NK-92 (cell line): ENCODE measurements around the gene KRT76.
"Not testable (repeated sequence)": the region's sequence is repeated elsewhere in the genome, so short reads cannot be mapped to it uniquely, and the experiment has no call there.

ENCODE experiments used
- DNase-seq: peaks from one replicate; lab custom pipeline; 2025; ENCODE audit not compliant: unreplicated experiment; lab: John Stamatoyannopoulos, UW

Gene KRT76

GRCh38 chr12:52797529-52797894 lies 20.4 kb upstream of the KRT76 start:
- no peak for DNase-seq

DNA sequence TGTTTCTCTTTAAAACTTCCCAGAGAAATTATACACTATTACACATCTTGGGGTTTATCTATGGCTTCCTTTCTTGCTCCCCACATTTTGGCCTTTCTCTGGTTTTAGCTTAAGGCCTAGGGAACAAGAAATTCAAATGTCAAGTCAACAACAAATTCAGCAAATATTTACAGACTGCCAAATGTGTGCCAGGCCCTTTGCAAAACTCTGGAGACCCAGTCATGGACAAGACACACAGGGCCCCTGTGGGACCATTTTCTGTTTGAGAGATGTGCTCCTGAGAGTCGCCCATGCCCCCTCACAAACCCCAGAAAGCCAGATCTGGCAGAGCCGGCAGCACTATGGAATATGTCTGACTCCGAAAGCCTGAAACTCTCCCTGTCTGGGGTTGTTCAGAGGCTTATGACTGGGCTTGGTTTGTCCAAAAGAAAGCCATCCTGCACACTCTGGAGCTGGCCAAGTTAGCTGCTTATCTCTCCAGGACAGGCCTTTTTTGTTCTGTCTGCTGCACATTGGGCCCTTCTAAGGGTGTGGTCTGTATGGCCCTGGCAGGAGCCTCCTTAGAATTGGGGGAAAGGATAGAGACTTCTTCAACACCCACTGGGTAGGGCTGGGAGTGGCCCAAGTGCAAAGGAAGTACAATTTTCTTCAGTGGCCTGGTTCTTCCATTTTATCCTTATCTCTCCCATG lies 19.8 kb upstream of the KRT76 start:
- no peak for DNase-seq

DNA sequence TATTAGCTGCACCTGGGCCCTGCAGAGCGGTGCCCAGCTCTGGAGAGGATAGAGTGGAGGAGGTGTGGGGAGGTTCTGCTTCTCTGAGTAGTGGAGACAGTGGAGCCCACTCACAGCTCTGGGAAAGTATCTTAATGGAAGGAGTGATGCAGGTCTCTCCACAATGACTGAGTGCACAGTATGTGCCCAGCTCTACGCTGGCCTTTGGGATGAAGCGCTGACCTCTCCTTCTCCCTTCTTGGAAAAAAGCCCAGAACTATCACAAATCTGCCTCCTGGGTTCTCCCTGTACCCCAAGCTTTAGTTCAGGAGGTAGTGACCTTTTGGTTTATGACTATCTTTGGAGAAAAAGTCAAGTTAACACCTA lies 19.3 kb upstream of the KRT76 start:
- DNase-seq, result no peak

- no peak for DNase-seq
Observed at GRCh38 chr12:52795694-52796428, 18.7 kb upstream of the KRT76 start, which contains the start of gene KRT3. Gene KRT3, minus strand, starts transcription at chr12:52796117. Its CDS starts 75 bp downstream, at chr12:52796042.

DNA sequence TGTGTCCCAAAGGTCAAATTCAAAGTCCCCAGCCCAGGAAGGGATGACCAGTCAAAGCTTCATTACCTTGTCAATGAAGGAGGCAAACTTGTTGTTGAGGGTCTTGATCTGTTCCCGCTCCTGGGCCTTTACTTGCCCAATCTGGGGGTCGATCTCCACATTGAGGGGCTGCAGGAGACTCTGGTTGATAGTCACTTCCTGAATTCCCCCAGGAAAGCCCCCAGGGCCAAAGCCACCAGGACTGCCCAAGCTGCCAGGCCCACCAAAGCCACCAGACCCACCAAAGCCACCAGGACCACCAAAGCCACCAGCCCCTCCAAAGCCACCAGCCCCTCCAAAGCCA lies 18.2 kb upstream of the KRT76 start:
- not testable (repeated sequence) for DNase-seq

GRCh38 chr12:52794479-52795331 lies 17.6 kb upstream of the KRT76 start:
- DNase-seq, result no peak

DNA sequence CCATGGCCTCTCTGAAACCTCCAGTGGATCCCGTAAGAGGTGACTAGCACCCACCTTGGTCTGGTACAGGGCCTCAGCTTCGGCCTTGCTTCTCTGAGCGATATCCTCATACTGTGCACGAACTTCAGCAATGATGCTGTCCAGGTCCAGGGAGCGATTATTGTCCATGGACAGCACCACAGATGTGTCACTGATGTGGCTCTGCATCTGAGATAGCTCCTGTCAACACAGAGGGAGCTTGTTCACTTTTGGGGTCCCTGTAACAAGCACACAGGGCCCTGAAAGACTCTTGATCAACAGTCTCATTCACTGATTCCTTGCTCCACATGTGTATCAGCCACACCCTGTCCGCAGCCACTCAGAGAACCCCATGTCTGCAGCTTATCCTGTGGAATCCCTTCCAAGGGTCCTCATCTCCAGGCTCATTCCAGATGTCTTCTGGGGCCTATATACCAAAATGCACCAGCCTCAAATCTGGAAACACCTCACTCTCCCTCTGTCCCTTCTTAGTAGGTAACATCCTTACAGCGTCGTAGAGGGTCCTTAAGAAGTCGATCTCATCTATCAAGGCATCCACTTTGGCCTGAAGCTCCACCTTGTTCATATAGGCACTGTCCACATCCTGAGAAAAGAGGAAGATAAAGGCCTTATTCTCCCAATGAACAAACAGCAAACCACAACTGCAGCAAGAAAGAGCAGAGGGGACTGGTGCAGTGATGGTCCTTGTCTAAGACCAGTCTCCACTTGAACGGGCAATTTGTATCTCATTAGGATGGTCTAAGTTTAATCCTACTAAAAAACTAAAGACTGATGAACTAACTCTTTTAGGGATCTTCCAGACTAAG lies 15.3 kb upstream of the KRT76 start:
- no peak for DNase-seq

GRCh38 chr12:52791271-52792184 lies 14.4 kb upstream of the KRT76 start:
- no peak for DNase-seq

- DNase-seq, result no peak
Observed at GRCh38 chr12:52790427-52791270, 13.5 kb upstream of the KRT76 start.

DNA sequence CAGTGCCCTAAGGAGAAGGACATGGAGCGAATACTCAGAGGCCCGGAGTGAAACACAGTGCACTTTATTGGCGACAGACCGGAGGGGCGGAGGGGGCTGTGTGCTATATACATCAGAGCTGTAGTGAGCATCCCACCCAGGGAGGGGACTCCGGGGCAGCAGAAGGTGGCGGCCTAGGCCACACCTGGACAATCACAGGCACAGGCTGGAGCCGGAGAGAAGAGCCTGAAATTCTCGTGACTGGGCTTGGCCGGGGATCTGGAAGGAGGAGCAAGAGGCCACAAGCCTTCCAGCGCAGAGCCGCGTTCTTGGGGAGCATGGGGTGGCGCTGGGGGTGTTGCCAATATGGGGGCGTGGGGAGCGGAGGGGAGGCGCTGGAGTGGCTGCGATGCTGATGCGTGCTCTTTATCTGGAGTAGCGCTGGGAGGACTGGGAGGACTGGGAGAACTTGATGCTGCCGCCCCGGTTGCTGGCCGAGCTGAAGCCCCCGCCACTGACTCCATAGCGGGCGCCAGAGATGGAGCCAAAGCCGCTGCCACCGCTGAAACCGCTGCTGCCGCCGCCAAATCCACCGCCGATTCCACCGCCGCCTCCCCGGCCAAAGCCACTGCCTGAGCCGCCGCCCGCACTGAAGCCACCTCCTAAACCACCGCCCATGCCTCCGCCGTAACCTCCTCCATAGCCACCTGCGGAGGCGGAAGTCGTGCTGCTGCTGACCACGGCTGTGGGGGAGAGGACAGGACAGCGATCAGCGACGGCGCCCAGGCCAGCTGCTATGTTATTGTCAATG lies 12.7 kb upstream of the KRT76 start:
- no peak for DNase-seq

DNA sequence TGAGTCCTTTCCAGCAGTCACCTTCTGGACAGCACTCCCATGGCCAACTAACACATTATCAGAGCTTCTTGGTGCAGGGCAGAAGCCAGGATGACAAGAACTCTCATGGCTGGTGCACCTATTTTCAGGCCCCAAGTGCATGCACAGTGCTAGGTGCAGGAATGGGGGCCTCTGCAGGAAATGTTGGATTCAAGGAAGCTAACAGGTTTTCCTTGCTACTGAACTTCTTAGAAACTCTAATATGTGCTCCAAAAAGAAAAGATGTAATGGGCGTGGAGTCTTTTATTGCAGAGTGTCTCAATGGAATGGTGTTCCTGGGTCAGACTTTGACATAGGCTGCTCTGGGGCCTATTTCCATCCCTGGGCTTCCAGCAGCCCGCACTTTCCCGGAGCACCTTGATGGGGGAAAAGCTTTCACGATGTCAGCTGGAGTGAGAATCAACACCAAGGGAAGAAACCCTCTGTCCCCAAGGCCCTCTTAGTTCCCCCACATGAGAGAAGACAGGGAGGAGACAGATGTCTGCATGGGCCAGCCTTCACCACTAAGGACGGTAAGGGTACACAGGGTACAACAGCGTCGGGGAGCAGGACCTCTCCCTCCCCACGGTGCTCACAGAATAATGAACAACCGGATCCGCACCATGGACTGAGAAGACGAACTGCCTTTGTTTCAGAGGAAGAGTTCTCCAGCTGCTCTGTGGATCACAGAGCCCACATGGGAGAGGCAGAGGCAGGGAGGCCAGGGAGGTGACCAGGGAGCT lies 11.9 kb upstream of the KRT76 start:
- DNase-seq, result no peak

- DNase-seq, result no peak
Observed at GRCh38 chr12:52788192-52788875, 11.2 kb upstream of the KRT76 start.

DNA sequence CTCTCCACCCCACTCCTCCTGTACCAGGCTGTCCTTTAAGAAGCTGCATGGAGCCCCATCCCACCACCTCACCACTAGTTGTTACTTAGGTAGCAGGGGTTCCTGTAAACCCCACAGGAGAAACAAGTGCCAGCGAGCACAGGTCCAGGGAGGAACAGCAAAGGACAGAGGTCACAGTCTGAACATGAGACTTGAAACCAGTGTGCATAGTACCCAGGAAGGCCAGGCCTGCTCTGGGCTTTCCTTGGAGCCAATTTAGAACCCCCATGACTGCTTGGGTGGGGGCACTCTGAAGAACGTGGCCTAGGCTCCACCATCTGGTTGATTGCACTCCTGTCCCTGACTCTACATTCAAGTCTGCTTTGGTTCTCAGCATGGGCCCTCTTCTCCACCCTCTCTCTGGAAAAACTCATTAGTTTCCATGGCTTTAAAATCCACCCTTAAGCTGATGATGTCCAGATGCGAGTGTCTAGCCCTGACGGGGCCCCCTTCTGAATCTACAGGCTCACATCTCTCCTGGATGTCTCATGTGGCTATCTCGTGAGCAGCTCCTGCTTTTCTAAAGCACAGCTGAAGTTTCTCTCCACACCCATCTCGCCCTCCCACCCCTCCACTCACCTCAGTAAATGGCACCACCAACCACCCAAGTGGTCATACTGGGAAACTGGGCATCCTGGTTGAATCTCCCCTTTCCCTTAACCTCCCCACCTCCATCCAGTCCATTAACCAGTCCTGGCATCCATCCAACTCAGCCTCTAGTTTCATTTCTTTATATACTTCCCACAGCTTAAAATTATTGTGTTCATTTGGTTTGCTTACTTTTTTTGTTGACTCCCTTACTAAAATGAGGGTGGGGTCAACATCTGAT lies 10.4 kb upstream of the KRT76 start:
- DNase-seq, result no peak

DNA sequence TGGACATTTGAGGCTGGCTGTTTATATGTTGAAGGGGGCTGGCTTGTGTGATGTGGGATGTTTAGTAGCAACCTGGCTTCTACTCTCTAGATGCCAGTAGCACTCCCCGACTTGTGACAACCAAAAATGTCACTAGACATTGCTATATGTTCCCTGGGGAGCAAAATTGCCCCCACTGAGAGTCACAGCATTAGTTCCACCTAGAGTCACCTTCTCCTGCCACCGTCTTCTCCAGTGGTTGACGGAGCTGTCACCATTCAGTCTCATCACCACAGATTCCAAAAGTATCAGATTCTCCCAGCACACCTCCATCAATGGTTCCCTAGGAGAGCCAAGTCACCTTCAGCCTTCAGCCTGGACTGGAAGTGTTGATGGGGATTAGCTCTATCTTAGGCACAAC lies 7.8 kb upstream of the KRT76 start:
- no peak for DNase-seq

DNA sequence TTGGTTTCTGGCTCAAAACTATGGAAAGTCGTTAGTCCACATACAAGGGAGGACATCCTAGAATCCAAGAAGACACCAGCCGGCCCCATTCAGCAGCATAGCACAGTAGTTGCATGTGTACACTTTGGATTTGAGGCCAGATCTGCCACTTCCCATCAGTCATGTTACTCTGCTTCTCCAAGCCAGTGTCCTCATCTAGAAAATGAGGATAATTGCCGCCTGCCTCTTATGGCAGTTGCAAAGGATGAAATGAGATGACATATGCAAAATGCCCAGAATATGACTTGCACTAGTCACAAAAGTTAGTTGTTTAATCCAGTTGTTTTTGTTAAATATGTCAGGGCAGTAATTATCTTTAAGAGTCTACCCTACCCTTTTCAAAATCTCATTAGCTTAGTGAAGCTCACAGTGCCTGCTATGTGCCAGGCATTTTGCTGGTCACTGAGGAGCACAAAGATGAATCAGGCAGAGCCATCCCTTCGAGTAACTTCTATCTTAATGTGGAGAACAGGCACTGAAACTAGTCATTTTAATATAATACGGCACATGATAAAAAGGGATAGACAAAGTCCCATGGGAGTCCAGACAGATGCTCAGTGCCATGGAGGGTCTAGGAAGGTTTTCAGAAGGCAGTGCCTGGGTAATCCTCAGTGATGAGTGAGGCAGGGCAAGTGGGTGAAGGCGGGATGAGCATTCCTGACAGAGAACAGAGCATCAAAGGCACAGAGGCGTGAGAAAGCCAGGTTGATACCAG lies 6.6 kb upstream of the KRT76 start:
- no peak for DNase-seq
